Sciatic nerve (tissue), 2 donors: ENCODE data around the gene C1orf174. TPM values are rescaled to one million over a fixed set of nuclear protein-coding genes. Genes with fewer than 3 reads are reported as not detected.

ENCODE experiments used
- ATAC-seq: fragments of 200-7000 bp; cut with Tn5 transposase; one replicate; pipeline ENCODE4 v1.9.1; 2020; ENCODE audit warnings: mild to moderate bottlenecking, moderate library complexity
- DNase-seq: peaks from one replicate; pipeline ENCODE4 v3.0.0-alpha.2; 2020; ENCODE audit warnings: low spot score
- intact Hi-C: fragments of 100-400 bp; cut with DNase I; formaldehyde crosslinking; loops from one replicate; pipeline ENCODE4 v1.14.2; 2022
- total RNA-seq: library from RNA; stranded (reverse); fragmentation: NEBNext Ultra II Directional; extraction: Animal tissue kit (Norgen Biotek cat#: 25700); gene quantifications from one replicate; pipeline ENCODE4 v1.2.1, GENCODE V29; 2021
- donor health status: DM: no; HTN: no; CAD: no.
- donor health status: DM: no; HTN: no; CAD: no.

C1orf174 gene
- total RNA-seq, 1 donor from 2014 or later = 18.6 TPM

DNA sequence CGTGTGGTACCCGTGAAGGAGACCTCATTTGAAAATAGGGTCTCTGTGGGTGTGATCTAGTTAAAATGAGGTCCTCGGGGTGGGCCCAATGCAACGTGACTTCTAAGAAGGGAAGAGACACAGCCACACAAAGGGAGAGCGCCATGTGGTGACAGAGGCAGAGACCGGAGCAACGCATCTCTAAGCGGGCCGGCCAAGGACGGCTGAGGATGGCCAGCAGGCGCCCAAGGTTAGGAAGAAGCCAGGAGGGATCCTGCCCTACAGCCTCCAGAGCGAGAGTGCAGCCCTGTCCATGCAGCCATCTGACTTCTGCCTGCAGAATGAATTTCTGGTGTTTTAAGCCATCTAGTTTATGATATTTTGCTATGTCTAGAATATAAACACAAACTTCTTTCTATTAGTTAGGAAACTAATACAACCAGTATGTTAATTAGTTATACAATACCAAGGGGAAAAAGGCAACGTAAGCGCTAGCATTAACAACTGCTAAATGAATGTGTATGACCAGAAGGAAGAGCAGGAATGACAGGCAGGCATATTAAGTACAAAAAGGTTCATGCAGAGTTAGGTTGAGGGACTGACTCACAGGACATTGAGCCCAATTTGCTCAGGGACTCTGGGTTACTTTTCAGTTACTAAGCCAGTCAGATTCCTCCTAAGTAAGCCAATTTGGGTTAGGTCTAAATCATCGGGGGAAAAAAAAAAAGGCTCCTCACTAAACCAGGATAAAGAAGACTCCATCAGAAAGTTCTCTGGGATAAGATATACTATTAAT, 47.2 kb downstream of the C1orf174 start:
- DNase-seq (no peak), ATAC-seq (no peak)
- intact Hi-C loops = no loop called here

DNA sequence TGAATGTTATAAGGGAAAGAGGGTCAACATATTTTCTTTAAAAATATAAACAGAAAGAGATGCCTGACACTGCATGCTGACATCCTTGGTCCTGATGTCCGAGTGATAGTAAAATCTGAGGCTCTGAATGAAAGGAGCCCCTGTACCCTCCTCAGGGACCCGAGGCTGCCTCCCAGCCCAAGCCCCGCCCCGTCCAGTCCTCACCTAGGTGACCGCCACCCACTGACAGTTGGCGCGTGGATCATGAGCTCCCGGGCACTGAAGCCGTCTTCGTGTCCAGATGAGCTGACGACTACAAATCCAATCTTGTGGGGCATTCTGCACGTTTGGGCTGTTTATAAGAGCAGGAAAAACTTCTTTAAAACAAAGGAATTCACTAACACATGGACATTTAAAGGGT, 48.0 kb downstream of the C1orf174 start:
- intact Hi-C loops = no loop called here
- ATAC-seq (no peak), DNase-seq (no peak)

- intact Hi-C loops = no loop called here
- ATAC-seq (no peak), DNase-seq (no peak)
These were observed 48.8 kb downstream of the C1orf174 start for GRCh38 chr1:3851292-3851691.

DNA sequence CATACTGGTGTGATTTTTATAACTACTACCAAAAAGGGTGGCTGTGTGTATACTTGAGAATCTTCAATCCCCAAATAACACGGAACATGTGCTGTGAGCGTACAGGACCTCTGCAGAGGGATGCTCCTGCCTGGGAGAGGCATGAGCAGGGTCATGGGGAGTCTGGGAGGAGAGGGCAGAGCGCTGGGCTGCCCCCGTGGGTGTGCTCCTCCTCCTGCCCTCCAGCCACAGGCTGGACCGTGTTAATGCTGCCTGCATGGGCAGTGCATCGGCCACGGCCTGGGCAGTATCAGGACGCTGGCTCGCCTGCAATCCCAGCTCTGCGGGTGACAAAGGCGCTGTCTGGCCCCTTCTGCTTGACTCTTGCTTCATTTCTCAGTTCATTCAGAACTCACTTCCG, 49.2 kb downstream of the C1orf174 start:
- DNase-seq = no peak

GRCh38 chr1:3847081-3847480, 53.0 kb downstream of the C1orf174 start:
- intact Hi-C loops = no loop called here
- no peak for DNase-seq
- no peak for ATAC-seq

More for the DNA sequence above, 49.2 kb downstream of the C1orf174 start:
- no peak for ATAC-seq
- intact Hi-C loops = no loop called here

GRCh38 chr1:3846541-3846940, 53.5 kb downstream of the C1orf174 start:
- DNase-seq (no peak), ATAC-seq (no peak)
- intact Hi-C loops = no loop called here

DNA sequence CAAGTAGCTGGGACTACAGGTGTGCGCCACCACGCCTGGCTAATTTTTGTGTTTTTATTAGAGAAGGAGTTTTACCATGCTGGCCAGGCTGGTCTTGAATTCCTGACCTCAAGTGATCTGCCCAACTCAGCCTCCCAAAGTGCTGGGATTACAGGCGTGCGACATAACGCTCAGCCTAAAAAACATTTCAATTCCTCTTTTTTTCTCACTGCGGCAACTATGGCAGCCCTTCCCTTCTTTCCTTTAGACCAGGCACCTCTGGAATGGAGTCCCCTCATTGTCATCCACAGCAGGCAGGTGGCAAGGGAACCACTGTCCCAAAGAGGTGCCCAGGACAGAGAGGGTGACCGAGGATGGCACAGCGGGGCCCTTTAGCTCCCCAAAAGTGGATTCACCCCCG, 57.2 kb downstream of the C1orf174 start:
- ATAC-seq = no peak

DNA sequence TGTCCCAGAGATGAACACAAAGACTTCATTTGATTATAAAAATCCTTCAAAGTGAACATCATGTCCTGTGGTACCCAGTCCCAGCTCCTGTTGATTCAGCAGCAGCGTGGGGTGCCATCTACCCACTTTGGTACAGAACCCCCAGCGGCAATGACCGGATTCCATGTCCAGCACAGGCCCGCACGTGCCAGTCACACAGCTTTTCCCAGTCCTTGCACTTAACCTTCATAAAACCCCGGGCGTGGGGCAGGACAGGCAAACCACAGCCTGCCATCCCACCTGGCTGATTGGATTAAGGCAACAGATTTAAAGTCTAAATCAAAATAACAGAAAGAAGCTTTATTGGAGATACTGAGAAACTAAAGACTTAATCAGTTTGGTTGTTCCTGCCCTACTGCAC, 58.6 kb downstream of the C1orf174 start:
- DNase-seq = no peak
- ATAC-seq = no peak
- intact Hi-C loops = no loop called here

More for the DNA sequence above, 57.2 kb downstream of the C1orf174 start:
- DNase-seq = no peak
- intact Hi-C loops = no loop called here

Other genes starting within 250 kb of the C1orf174 start
- gene TP73, start 247.8 kb downstream of the C1orf174 start, total RNA-seq = not detected
- not detected for gene CCDC27, start 147.8 kb downstream of the C1orf174 start, total RNA-seq
- gene SMIM1, start 127.5 kb downstream of the C1orf174 start, total RNA-seq = 9.2 TPM
- 32.5 TPM for gene LRRC47, start 103.8 kb downstream of the C1orf174 start, total RNA-seq
- gene CEP104, start 43.1 kb downstream of the C1orf174 start, total RNA-seq = 53.9 TPM
- 9.3 TPM for gene DFFB, start 42.8 kb downstream of the C1orf174 start, total RNA-seq